ENCODE data around the gene MTFR1L. TPM values are rescaled to one million over a fixed set of nuclear protein-coding genes. Genes with fewer than 3 reads are reported as not detected.

The MTFR1L gene
- total RNA-seq, 1 experiment from 2014 or later: 26.2 TPM

DNA sequence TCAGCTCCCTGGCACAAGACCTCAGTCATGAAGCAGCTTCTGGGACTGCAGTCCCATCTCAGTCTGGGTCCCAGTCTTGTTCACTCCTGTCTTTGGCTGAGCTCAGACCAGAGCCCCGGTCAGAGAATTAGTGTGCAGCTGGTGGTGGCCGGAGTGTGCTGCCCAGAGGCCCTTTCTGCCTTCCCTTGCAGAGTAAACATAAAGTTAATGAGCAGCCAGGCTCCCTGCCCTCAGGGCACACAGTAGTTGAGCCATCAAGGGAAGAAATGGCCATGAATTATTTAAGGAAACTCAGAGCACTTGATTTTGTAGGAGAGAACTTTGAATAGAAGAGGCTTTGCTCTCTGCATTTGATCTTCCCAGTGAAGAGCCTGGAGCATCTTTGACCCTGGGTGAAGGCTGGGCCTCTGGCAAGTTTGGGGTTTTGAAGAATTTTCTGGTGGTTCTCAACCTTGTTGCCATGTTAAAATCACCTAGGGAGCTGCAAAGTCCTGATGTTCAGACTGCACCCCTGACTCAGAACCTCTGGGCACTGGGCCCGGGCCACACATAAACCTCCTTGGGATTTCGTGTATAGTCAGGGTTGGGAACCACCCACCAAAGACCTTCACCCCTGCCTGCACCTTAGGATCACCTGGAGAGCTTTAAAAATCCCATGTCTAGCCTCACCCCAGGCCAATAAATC lies 46.2 kb upstream of the MTFR1L start:
- Histone ChIP-seq H3K4me3 (ENCODE audit: low read depth, low read length) (no peak overlapping the region), H3K9me3 (no peaks in the 10 kb centered on the region), H3K4me1 (peaks cover 57% of the 10 kb centered on the region), H3K36me3 (ENCODE audit: control insufficient read depth, insufficient read depth, low read length) (no peaks in the 10 kb centered on the region), H3K27me3 (replicated peaks; ENCODE audit: control insufficient read depth, insufficient read depth, low read length) (no peaks in the 10 kb centered on the region)
- peaks cover 48% of the 10 kb centered on the region for H3K4me1 Mint-ChIP-seq (ENCODE audit: low read depth, unreplicated experiment)
- DNase-seq: peak; percentile 87 to 90
- CTCF ChIA-PET: interaction anchor here (0.6 kb wide), 1 partner anchor 195 kb away, joined by 5 read pairs; no protein-coding TSS in a partner anchor
- H3K9me3 Mint-ChIP-seq (ENCODE audit: unreplicated experiment): no peaks in the 10 kb centered on the region
- H3K4me3 Mint-ChIP-seq (ENCODE audit: unreplicated experiment): peak overlapping the region; percentile 41
- peaks cover 8% of the 10 kb centered on the region for H3K36me3 Mint-ChIP-seq (ENCODE audit: insufficient read depth, unreplicated experiment)
- H3K27me3 Mint-ChIP-seq (ENCODE audit: insufficient read depth, unreplicated experiment): no peaks in the 10 kb centered on the region
- TF ChIP-seq, protein P1, sequence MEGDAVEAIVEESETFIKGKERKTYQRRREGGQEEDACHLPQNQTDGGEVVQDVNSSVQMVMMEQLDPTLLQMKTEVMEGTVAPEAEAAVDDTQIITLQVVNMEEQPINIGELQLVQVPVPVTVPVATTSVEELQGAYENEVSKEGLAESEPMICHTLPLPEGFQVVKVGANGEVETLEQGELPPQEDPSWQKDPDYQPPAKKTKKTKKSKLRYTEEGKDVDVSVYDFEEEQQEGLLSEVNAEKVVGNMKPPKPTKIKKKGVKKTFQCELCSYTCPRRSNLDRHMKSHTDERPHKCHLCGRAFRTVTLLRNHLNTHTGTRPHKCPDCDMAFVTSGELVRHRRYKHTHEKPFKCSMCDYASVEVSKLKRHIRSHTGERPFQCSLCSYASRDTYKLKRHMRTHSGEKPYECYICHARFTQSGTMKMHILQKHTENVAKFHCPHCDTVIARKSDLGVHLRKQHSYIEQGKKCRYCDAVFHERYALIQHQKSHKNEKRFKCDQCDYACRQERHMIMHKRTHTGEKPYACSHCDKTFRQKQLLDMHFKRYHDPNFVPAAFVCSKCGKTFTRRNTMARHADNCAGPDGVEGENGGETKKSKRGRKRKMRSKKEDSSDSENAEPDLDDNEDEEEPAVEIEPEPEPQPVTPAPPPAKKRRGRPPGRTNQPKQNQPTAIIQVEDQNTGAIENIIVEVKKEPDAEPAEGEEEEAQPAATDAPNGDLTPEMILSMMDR (IDR thresholded peaks at IDR 0.05; ENCODE audit: insufficient read depth in 1 of 2, low read depth in 1 of 2, low read length in 1 of 2, severe bottlenecking in 1 of 2, unreplicated experiment in 1 of 2): no peak
- peak overlapping the region; percentile 73 for H3K27ac Mint-ChIP-seq (ENCODE audit: unreplicated experiment)
- intact Hi-C loops (cut with micrococcal nuclease; ENCODE audit: unreplicated experiment): loop anchor here (1.0 kb wide), 1 partner anchor 22 kb away; no protein-coding TSS in a partner anchor
- no TSS peak for BruUV-seq (replicated peaks)
- POLR2A ChIA-PET: interaction anchor here (0.9 to 1.0 kb wide), 2 partner anchors 22 to 201 kb away, joined by 3 to 9 read pairs; no protein-coding TSS in a partner anchor

DNA sequence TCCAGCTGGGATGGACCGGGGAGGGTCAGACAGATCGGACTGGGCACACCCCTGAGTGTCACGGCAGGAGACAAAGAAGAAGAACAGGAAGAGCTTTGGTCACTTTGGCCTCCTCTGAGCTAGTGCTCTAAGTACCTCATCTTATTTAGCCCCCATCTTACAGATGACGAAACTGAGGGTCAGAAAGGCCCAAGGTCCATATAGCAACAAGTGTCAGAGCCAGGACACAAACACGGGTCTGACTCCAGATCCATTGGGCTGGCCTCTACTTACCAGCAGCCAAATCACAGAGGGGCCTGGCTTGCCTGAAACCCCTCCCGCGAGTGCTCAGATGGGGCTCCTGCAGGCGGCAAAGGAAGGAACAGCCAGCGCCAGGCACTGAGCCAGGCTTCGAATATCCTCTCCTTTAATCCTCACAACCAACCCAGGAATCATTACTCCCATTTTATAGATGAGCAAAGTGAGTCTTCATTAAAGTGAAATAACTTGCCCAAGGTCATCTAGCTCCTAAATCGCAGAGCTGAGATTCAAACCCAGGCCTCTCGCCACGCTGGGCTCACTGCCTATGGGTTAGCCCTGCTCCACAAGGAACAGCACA lies 45.4 kb upstream of the MTFR1L start:
- intact Hi-C loops (cut with micrococcal nuclease; ENCODE audit: unreplicated experiment): no loop called here
- TF ChIP-seq, protein P1 (IDR thresholded peaks at IDR 0.05; ENCODE audit: insufficient read depth in 1 of 2, low read depth in 1 of 2, low read length in 1 of 2, severe bottlenecking in 1 of 2, unreplicated experiment in 1 of 2): no peak
- peak overlapping the region; percentile 73 for H3K27ac Mint-ChIP-seq (ENCODE audit: unreplicated experiment)
- ChIA-PET CTCF (interaction anchor here (0.6 kb wide), 1 partner anchor 461 kb away, joined by 4 read pairs; no protein-coding TSS in a partner anchor), POLR2A (interaction anchor here (0.9 kb wide), 1 partner anchor 21 kb away, joined by 3 read pairs; no protein-coding TSS in a partner anchor)
- no peaks in the 10 kb centered on the region for H3K27me3 Mint-ChIP-seq (ENCODE audit: insufficient read depth, unreplicated experiment)
- no TSS peak for BruUV-seq (replicated peaks)
- H3K4me3 Mint-ChIP-seq (ENCODE audit: unreplicated experiment): peak overlapping the region; percentile 41
- H3K9me3 Mint-ChIP-seq (ENCODE audit: unreplicated experiment): no peaks in the 10 kb centered on the region
- DNase-seq: no peak
- peaks cover 57% of the 10 kb centered on the region for H3K4me1 ChIP-seq
- no peaks in the 10 kb centered on the region for H3K36me3 ChIP-seq (ENCODE audit: control insufficient read depth, insufficient read depth, low read length)
- no peaks in the 10 kb centered on the region for H3K9me3 ChIP-seq
- H3K27me3 ChIP-seq (replicated peaks; ENCODE audit: control insufficient read depth, insufficient read depth, low read length): no peaks in the 10 kb centered on the region
- no peak overlapping the region for H3K4me3 ChIP-seq (ENCODE audit: low read depth, low read length)
- H3K4me1 Mint-ChIP-seq (ENCODE audit: low read depth, unreplicated experiment): peaks cover 48% of the 10 kb centered on the region
- H3K36me3 Mint-ChIP-seq (ENCODE audit: insufficient read depth, unreplicated experiment): peaks cover 8% of the 10 kb centered on the region

DNA sequence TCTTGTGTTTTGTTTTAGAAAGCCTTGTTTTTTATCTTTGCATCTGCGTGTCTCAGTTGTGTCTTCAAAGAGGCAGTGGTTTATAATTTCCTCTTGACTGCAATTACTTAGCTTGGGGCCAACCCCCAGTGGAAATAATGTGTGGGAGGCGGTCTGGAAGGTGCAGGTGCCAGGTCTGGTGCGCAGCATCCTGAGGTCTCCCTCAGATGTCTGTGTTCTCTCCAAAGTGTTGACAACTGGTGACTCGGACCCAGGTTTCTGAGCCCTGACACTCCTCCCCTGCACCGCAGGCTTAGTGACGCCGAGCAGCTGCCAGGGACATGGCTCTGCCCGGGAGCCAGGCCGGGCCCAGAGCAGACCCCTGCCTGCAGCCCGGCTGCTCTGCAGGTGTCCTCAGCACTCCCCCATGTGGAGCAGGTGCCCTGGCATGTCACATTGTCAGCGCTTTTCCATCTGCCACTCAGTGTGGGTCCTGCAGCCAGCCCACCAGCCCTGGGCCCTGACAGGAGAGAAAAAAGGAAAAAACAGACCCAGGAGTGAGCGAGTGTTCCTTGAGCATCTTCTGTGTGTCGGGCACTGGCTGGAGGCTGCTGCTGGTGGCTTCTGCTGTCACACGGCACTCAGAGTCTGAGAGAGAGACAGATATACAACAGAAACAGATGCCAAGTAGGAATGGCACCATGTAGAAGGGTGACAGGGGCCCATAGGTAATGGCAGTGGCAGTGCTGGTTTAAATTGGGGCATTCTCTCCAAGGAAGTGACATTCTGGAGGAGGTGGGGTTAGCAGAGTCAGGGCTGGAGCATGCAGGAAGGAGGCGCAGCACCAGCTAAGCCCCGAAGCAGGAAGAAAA lies 44.6 kb upstream of the MTFR1L start:
- intact Hi-C loops (cut with micrococcal nuclease; ENCODE audit: unreplicated experiment): no loop called here
- H3K4me3 ChIP-seq (ENCODE audit: low read depth, low read length): no peak overlapping the region
- peak overlapping the region; percentile 73 for H3K27ac Mint-ChIP-seq (ENCODE audit: unreplicated experiment)
- POLR2A ChIA-PET: no interaction called here
- no peaks in the 10 kb centered on the region for H3K9me3 ChIP-seq
- no peak overlapping the region for H3K4me3 Mint-ChIP-seq (ENCODE audit: unreplicated experiment)
- peaks cover 8% of the 10 kb centered on the region for H3K36me3 Mint-ChIP-seq (ENCODE audit: insufficient read depth, unreplicated experiment)
- DNase-seq: no peak
- peaks cover 62% of the 10 kb centered on the region for H3K4me1 ChIP-seq
- H3K9me3 Mint-ChIP-seq (ENCODE audit: unreplicated experiment): no peaks in the 10 kb centered on the region
- H3K27me3 Mint-ChIP-seq (ENCODE audit: insufficient read depth, unreplicated experiment): no peaks in the 10 kb centered on the region
- H3K4me1 Mint-ChIP-seq (ENCODE audit: low read depth, unreplicated experiment): peaks cover 46% of the 10 kb centered on the region
- H3K27me3 ChIP-seq (replicated peaks; ENCODE audit: control insufficient read depth, insufficient read depth, low read length): no peaks in the 10 kb centered on the region
- CTCF ChIA-PET: no interaction called here
- TF ChIP-seq, protein P1 (IDR thresholded peaks at IDR 0.05; ENCODE audit: insufficient read depth in 1 of 2, low read depth in 1 of 2, low read length in 1 of 2, severe bottlenecking in 1 of 2, unreplicated experiment in 1 of 2): no peak
- BruUV-seq (replicated peaks): no TSS peak
- H3K36me3 ChIP-seq (ENCODE audit: control insufficient read depth, insufficient read depth, low read length): no peaks in the 10 kb centered on the region

All from Caco-2 (cell line).